ENCODE results near the gene MAPK8.

The MAPK8 gene

GRCh38 chr10:48423884-48424283, 117.4 kb downstream of the MAPK8 start:
- no peak for DNase-seq

DNA sequence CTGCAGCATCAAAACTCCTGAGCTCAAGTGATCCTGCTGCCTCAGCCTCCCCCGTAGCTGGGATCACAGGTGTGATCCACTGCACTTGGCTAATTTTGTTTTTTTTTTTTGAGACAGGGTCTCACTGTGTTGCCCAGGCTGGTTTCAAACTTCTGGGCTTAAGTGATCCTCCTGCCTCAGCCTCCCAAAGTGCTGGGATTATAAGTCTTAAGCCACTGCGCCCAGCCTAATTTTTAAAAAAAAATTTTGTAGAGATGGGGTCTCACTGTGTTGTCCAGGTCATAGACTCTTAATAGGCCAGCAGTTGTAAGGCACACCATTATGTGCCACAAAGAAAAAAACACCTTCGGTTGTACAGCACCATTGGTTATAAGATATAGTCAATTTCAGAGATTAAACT, 122.4 kb downstream of the MAPK8 start:
- no peak for DNase-seq

- DNase-seq, result no peak
Observed at GRCh38 chr10:48429309-48429708, 122.8 kb downstream of the MAPK8 start.

- no peak for DNase-seq
Observed at GRCh38 chr10:48430402-48430993, 124.0 kb downstream of the MAPK8 start.

DNA sequence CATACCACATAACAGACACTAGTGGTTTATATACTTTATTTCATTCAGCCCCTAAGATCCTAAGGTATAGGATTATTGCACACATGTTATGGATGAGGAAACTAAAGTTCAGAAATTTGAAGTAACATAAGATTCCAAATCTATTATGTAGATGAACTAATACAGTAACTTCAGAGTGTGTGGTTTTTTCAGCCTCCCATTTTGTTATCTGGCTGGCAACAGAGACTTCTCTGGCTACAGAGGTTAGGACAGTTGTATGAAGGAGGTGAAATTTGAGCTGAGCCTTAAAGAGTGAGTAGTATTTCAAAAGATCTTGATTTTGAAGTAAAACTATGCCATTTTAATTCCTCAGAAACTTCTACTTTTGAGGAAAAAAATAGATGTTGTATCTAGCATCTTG, 125.4 kb downstream of the MAPK8 start:
- no peak for DNase-seq

DNA sequence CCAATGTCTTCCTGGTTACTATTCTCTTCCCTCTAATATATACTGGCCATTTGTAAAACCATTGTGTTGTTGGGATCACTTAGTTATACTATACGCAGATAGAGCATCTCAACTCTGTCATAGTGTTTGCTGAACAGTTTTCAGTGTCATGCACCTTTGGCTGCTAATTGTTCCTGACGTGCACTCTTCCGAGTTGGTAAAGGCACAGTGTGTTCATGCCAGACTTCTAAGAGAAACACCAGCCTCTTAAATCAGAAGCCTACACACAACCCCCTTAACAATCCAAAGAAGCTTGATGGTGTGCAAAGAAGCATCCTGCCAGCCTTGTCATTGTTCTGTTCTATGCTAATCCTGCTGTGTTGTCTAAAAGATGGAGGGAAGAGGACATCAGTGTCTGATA, 131.1 kb downstream of the MAPK8 start:
- DNase-seq, result no peak

- no peak for DNase-seq
Observed at GRCh38 chr10:48439031-48439430, 132.6 kb downstream of the MAPK8 start.

DNA sequence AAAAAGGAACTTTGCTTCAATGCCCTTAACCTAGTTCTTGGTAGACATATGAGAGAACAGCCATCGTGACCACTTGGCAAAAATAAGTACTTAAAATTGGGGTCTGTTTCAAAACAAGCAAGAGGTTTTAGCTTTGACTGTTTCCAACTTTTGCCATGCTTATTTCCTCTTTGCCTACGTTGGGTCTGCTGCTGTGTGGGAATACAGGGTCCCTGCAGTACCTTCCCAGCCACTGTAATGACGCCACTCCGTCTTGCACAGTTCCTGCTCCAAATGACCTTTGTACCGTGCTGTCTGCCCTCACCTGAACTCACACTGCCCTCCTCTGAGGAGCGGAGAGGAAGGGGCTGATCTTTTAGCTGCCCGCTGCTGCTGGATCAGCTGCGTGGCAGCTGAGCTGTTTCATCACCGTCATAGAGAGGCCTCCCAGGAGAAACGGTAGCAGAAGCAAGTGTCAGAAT, 133.1 kb downstream of the MAPK8 start:
- no peak for DNase-seq

GRCh38 chr10:48440771-48441170, 134.3 kb downstream of the MAPK8 start:
- DNase-seq, result no peak

DNA sequence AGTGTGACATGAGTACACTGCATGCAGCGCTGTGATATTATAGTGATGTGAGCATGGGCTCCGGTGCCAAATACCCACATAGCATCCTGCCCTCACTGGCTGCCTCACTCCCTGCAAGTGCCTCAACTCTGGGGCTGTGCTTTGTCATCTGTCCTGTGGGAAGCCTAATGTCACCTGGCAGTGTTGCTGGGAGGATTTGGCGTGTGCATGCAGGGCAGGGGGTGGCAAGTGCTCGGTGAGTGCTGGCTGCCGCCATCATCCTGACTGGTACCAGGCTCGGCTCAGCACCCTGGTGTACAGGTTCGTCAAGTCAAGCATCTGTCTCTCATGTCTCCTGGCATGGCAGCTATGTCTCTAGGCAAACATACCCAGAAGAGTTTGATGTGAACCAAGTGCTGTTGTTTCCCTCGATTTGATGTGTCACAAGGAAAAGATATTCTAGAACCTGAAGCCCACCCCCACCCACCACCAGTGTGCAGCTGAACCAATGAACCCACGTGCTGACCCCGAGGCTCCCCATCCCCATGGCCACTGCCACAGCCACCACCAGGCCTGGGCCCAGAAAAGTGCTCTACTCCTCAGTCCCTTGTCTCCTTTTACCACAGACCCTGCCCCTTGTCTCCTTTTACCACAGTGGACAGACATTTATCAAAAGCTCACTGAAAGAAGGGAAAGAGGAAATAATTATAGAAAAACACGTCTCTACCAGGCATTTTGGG, 135.8 kb downstream of the MAPK8 start:
- DNase-seq, result no peak

DNA sequence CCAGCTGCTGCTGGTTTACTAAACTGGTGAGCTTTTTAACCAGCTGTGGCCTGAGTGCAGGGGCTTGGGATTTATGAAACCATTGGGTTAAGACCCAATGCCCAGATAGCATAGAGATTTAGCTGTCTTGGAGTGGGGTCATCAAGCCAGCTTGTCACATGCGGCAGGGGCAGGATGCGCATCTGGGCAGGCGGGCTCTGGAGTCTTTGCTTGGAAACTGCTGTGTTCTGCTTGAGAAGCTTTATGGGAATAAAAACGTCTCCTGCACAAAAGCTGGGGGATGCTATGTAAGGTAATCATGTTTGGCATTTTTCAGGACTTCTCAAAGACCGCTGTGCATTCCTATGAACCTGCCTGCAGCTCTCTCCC, 136.3 kb downstream of the MAPK8 start:
- no peak for DNase-seq

DNA sequence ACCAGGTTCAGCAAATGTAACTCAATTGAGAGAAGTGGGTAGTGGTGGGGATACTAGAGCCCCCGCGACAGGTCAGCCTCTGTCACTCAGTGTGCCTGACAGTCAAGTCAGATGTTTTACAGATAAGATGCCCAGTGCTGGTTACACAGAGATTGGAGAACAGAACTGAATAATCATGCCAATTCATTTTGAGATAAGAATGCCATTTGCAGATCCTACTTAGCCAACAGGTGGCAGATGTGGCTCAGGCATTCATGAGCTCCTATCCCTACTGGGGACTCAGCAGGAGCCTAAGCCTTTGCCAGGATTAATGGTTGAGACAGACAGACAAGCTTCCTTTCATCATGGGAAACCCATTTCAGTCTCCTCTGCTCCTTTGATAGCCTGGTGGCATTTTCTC, 137.8 kb downstream of the MAPK8 start:
- DNase-seq, result no peak

GRCh38 chr10:48444861-48445841, 138.7 kb downstream of the MAPK8 start:
- DNase-seq, result no peak

- DNase-seq, result no peak
Observed at GRCh38 chr10:48445932-48446331, 139.5 kb downstream of the MAPK8 start.

- no peak for DNase-seq
Observed at GRCh38 chr10:48446785-48447184, 140.3 kb downstream of the MAPK8 start.

DNA sequence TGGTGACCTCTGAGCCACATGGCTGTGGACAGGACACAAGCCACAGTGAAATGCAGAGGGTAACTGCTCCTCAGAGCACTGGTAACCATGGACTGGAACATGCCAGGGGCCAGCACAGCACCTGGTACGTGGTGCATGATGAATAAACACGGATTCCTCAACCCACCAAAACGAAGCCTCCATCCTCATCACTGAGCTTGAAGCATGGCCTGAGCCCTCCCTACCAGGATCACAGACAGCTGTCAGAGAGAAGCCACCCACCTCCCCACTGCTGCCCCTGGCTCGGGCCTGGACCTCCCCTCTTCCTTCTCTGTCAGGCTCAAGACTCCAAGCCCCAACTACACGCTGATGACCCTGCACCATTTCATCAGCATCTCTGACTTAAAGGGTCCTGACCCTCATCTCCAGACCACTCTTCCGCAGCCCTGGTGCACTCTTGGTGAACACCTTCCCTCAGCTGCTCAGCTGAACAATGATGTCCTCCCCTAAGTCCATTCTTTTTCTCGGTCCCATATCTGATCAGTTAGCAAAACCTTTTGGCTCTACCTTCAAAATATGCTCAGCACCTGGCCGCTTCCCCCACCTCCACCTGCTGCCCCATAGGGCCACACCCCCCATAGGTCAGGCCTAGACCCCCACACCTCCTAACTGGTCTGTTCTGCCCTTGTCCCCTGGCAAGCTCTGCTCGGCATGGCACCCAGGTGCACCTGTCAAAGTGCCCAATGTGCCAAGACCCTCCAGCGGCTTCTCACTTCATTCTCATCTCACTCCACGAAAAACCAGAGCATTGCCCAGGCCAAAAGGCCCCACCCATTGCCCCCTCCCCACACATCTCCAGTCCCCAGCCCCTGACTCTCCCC, 141.1 kb downstream of the MAPK8 start:
- DNase-seq, result no peak

DNA sequence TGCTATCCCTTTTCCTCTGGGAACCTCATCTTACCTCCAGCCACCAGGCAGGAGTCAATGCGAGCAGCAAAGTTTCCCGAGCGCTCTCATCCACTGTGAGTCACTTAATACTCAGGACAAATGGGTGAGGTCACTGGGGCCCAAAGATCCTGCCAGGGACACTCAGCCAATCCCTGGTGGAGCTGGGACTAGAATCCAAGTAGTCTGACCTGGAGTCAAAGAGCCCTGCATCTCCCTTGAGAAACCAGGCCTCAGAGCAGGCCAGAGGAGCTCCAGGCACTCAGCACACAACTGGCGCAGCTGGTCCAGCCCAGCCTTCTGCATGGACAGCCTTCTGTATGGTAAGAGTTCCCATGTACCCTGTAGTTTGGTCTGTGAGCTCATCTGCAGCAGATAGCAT, 142.3 kb downstream of the MAPK8 start:
- DNase-seq, result no peak

- DNase-seq, result no peak
Observed at GRCh38 chr10:48449501-48450232, 143.2 kb downstream of the MAPK8 start.

- DNase-seq, result no peak
Observed at GRCh38 chr10:48450233-48450740, 143.8 kb downstream of the MAPK8 start.

- DNase-seq, result no peak
Observed at GRCh38 chr10:48450741-48451466, 144.4 kb downstream of the MAPK8 start.
